GM23248 (cell line): ENCODE data around the gene ATL3.
"Not testable (repeated sequence)": the region's sequence is repeated elsewhere in the genome, so short reads cannot be mapped to it uniquely, and the experiment has no call there.

Experiments
- EZH2 ChIP-seq: fragments of 200-600 bp; sonication (generic); IDR thresholded peaks from 2 replicates; pipeline ENCODE4 v1.6.1; 2018; ENCODE audit warnings: antibody characterized with exemption, mild to moderate bottlenecking; ENCODE audit not compliant: insufficient read depth, poor library complexity, severe bottlenecking
- EZH2phosphoT487 ChIP-seq: fragments of 200-600 bp; sonication (generic); IDR thresholded peaks from 2 replicates; pipeline ENCODE4 v1.6.1; 2018; ENCODE audit warnings: antibody characterized with exemption, moderate library complexity, mild to moderate bottlenecking, low read depth; ENCODE audit not compliant: insufficient read depth

- not testable (repeated sequence) for TF ChIP-seq EZH2, EZH2phosphoT487
These were observed 90.0 kb downstream of the ATL3 start for GRCh38 chr11:63581224-63581623.
